NCI-H510A (cell line): ENCODE data around the gene DLG2.
"Not testable (repeated sequence)": the region's sequence is repeated elsewhere in the genome, so short reads cannot be mapped to it uniquely, and the experiment has no call there.

Experiments
- DNase-seq: peaks from one replicate; lab custom pipeline; 2025; lab: John Stamatoyannopoulos, UW

DLG2 gene

DNA sequence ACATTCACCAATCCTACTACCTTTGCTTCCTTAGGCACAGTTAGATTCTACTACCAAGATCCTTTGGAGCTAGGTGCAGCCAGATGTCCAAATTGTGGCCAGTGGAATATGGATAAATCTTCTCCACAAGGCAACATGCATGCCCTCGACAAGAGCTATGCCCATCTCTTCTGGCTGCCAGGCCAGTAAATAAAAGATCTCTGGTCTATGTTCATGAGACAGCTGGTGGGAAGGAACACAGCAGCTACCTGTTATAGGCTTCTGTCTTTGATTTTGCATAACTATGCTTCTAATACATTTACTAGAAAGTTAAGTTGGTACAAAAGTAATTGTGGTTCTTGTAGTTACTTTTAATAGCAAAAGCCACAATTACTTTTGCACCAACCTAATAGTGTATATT lies 182.7 kb downstream of the DLG2 start:
- no peak for DNase-seq

GRCh38 chr11:85440273-85440672 lies 186.9 kb downstream of the DLG2 start:
- DNase-seq: no peak

GRCh38 chr11:85438328-85438727 lies 188.8 kb downstream of the DLG2 start:
- no peak for DNase-seq

- DNase-seq: no peak
Measured at GRCh38 chr11:85431319-85431718, 195.8 kb downstream of the DLG2 start.

DNA sequence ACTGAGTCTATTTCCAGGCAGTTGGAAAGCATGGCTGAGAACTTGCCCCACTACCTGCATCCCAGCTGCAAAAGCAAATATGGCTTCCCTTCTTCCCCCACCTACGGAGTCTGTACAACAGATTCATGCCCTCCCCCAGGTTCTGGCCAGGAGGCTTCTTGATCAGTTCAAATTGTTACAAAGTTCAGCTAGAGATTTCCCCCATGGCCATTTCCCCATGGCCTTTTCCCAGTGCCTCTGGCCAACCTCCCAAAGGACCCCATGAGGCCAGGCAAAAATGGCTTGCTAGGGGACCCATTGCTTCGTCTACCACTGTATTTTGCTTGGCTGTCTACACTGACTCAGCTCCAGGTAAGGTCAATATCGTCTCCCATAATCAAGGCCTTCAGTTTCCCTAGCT lies 203.3 kb downstream of the DLG2 start:
- DNase-seq: no peak

DNA sequence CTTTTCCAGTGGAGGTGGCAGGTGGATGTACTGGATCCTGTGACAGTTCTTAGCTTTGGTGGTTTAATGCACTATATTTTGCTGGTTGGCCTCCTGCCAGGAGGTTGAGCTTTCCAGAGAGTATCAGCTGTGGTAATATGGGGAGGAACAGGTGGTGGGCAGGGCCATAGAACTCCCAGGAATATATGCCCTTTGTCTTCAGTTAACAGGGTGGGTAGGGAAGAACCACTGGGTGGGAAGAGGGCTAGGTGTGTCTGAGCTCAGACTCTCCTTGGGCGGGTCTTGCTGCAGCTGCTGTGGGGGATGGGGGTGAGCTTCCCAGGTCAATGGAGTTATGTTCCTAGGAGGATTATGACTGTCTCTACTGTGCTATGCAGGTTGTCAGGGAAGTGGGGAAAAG lies 203.8 kb downstream of the DLG2 start:
- no peak for DNase-seq

- DNase-seq: no peak
Measured at GRCh38 chr11:85414175-85414574, 213.0 kb downstream of the DLG2 start.

GRCh38 chr11:85407648-85408047 lies 219.5 kb downstream of the DLG2 start:
- DNase-seq: peak; percentile 55

- DNase-seq: no peak
Measured at GRCh38 chr11:85406841-85407240, 220.3 kb downstream of the DLG2 start.

DNA sequence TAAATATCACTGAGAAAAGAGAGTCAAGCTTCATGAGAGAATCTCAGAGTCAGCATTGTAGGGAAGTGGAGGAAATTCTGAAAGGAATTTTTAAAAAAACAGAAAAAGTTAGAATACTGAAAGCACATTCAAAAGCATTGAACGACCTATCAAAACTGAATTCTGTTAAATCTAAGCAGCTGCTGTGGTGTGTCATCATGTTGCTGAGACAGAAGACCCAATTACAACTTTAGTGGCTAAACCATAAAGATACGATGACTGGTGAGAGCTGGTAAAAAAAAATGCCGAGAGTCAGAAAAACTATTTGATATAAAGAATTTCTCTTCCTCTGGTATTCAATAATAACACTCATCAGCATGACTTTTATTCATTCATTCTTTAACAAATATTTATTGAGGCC lies 220.8 kb downstream of the DLG2 start:
- no peak for DNase-seq

GRCh38 chr11:85395515-85396055 lies 231.6 kb downstream of the DLG2 start:
- DNase-seq: peak; percentile 2

DNA sequence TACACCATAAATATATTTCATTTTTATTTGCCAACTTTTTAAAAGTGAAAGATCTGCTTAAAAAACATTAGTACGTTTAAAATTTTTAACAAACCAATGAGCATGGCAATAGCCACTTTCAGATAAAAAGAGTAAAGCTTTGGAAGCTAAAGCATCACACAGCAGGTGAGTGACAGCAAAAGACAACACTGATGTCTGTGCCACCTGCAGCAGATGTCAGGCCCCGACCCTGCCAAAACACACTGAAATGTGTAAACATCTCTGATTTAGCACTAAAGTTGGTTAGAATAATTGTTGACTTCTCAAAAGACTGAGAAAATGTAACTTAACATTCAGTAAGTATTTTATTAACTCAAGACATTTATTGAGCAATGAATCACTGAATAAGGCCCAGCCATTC lies 232.9 kb downstream of the DLG2 start:
- no peak for DNase-seq

DNA sequence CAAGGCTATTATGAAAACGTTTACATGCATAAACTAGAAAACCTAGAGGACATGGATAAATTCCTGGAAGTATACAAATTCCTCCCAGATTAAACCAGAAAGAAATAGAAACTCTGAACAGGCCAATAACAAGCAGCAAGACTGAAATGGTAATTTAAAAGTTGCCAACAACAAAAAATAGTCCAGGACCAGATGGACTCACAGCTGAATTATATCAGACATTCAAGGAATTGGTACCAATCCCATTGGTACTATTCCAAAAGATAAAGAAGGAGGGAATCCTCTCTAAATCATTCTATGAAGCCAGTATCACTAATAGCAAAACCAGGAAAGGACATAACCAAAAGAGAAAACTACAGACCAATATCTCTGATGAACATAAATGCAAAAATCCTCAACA lies 236.0 kb downstream of the DLG2 start:
- DNase-seq: no peak

- no peak for DNase-seq
Measured at GRCh38 chr11:85385547-85385946, 241.6 kb downstream of the DLG2 start.

GRCh38 chr11:85385111-85385510 lies 242.0 kb downstream of the DLG2 start:
- DNase-seq: no peak

DNA sequence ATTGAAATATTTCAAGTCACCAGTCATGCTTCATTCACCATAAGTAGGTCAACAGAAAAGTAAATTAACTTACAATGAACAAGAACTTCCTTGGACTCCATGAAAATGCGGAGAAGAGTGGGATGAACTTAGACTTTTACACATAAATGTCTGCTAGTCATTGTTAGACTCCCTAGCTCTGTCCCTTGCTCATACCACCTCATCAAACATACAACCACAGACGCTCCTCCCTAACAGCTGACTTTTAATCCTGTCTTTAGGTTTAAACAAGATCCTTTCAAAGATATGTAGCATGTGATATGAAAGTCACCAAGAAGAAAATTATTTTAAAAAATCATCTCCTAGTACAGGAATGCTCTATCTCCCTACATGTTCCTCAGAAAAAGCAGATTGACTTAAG lies 248.1 kb downstream of the DLG2 start:
- DNase-seq: no peak

DNA sequence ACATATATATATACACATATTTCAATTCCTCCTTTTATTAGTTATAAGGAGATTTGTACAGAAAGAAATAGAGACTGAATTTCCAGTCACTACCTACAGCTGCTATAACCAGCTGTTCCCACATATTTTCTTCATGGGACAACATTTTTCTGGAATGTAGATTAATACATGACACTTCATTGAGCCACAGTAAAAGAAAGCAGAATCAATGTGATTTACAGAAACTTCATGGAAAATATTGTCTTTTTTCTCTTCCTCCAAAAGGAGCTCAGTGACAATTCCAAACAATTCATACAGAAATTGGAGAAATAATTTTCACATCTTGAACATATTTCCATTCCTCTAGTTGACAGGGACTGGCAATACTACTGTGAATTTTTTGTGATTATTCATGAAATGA lies 249.2 kb downstream of the DLG2 start:
- no peak for DNase-seq

DNA sequence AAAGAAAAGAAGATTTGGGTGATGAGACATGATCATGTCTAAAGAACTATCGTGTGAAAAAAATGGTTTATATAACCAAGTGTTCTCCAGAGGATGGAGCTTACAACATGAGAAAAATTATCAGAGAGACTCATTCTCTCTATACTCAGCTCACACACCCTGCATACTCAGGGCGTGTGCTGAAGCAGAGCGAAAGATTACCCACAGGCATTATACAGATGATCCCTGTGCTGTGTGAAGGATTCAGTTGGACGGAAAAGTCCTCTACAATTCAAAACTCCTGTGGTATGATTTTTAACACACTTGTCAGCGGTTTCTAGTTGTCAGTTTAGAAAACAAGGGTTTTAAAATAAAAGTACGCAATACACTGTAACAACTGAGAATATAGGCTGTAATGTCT lies 267.3 kb downstream of the DLG2 start:
- no peak for DNase-seq

- no peak for DNase-seq
Measured at GRCh38 chr11:85355921-85356320, 271.2 kb downstream of the DLG2 start.

- DNase-seq: not testable (repeated sequence)
Measured at GRCh38 chr11:85349539-85349938, 277.6 kb downstream of the DLG2 start.

- no peak for DNase-seq
Measured at GRCh38 chr11:85348945-85349344, 278.2 kb downstream of the DLG2 start.

DNA sequence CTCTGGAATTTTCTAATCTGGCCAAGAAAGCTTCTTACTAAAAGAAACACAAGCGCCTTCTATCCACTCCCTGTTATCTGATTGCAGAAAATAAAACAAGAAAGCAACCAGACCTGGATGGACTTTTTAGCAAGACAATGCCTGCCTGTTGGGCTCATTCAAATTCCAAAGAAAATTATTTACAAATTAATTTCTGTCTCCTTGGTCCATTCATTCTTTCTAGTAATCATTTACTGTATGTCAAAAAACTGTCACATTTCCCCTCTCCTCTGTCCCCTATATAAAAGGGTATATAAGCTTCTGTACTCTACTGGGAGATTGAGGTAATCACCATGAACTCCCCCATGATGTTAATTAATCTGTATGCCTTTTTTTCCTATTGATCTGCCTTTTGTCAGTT lies 279.9 kb downstream of the DLG2 start:
- DNase-seq: no peak

DNA sequence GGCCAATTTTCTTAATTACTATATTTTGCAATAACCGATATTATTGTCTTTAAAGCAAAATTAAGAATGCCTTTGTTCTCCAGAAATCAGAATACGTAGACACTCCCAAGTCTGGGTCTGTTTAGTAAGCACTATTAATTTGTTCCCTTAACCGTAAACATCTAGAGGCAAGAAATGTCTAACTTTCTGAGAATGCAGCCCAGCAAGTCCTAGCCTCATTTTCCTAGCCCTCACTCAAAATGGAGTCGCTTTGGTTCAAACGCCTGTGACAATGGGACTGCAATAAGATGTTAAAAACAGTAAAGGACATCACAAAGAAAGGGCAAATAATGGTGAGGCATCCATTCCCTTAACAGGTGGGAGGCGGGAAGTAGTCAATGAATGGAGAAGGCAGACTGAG lies 280.7 kb downstream of the DLG2 start:
- DNase-seq: no peak

DNA sequence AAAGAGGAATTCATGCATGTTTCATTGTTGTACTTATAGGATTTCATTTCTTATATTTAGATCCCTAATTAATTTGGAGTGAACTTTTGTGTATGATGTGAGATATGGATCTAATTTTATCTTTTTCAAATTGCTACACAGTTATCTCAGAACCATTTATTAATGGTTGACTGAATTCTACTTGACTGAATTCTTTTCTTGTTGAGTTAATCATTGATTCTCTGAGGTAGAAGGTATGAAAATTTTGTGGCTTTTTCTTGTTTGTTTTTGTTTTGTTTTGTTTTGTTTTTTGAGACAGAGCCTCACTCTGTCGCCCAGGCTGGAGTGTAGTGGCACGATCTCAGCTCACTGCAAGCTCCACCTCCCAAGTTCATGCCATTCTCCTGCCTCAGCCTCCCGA lies 286.3 kb downstream of the DLG2 start:
- DNase-seq: not testable (repeated sequence)

- no peak for DNase-seq
Measured at GRCh38 chr11:85318573-85318972, 308.6 kb downstream of the DLG2 start.
